GM19043 (cell line): ENCODE measurements around the gene SFR1.

ENCODE experiments used
- ATAC-seq: cut with Tn5 transposase; IDR thresholded peaks from one replicate; pipeline ENCODE4 v1.9.1; 2021; ENCODE audit warnings: low read depth; ENCODE audit not compliant: unreplicated experiment

SFR1 gene

GRCh38 chr10:104104418-104104817 is 17.6 kb upstream of the SFR1 start:
- ATAC-seq = no peak

GRCh38 chr10:104104926-104105325 is 17.0 kb upstream of the SFR1 start:
- ATAC-seq = no peak

- ATAC-seq = peak; percentile 96
Observed at GRCh38 chr10:104109908-104110662, 11.9 kb upstream of the SFR1 start.

GRCh38 chr10:104113376-104113956 is 8.5 kb upstream of the SFR1 start:
- no peak for ATAC-seq

- ATAC-seq = no peak
Observed at GRCh38 chr10:104117839-104118323, 4.1 kb upstream of the SFR1 start.

- ATAC-seq = no peak
Observed at GRCh38 chr10:104119996-104120395, 2.0 kb upstream of the SFR1 start.

- no peak for ATAC-seq
Observed at GRCh38 chr10:104120512-104120902, 1.5 kb upstream of the SFR1 start.

- peak; percentile 24 for ATAC-seq
Observed at GRCh38 chr10:104120903-104121484, 977 bp upstream of the SFR1 start.

- peak; percentile 1 for ATAC-seq
Observed at GRCh38 chr10:104122225-104123107, 495 bp downstream of the SFR1 start.

- no peak for ATAC-seq
Observed at GRCh38 chr10:104123397-104123796, 1.4 kb downstream of the SFR1 start.

- ATAC-seq = no peak
Observed at GRCh38 chr10:104127411-104127810, 5.4 kb downstream of the SFR1 start.

GRCh38 chr10:104128214-104128613 is 6.2 kb downstream of the SFR1 start:
- ATAC-seq = no peak

- no peak for ATAC-seq
Observed at GRCh38 chr10:104130041-104130440, 8.1 kb downstream of the SFR1 start.

- ATAC-seq = no peak
Observed at GRCh38 chr10:104138131-104138530, 16.2 kb downstream of the SFR1 start.

GRCh38 chr10:104139221-104139620 is 17.2 kb downstream of the SFR1 start:
- no peak for ATAC-seq

GRCh38 chr10:104142081-104142480 is 20.1 kb downstream of the SFR1 start:
- ATAC-seq = no peak

GRCh38 chr10:104143829-104144228 is 21.9 kb downstream of the SFR1 start:
- no peak for ATAC-seq

- ATAC-seq = no peak
Observed at GRCh38 chr10:104144931-104145330, 23.0 kb downstream of the SFR1 start.

- no peak for ATAC-seq
Observed at GRCh38 chr10:104146882-104147281, 24.9 kb downstream of the SFR1 start.

GRCh38 chr10:104150139-104150538 is 28.2 kb downstream of the SFR1 start:
- no peak for ATAC-seq

GRCh38 chr10:104151737-104152136 is 29.8 kb downstream of the SFR1 start:
- ATAC-seq = no peak
